Ascending aorta (tissue), 1 donor: ENCODE data around the gene NUFIP1. TPM values are rescaled to one million over a fixed set of nuclear protein-coding genes. Genes with fewer than 3 reads are reported as not detected.

Source experiments
- total RNA-seq: library from RNA; depleted of rRNA; stranded (reverse); fragments of >200 nt; gene quantifications from one replicate; pipeline ENCODE4 v1.1.0, GENCODE V29; 2016

Gene NUFIP1
- total RNA-seq, 1 donor from 2014 or later, result 3.1 TPM

Other genes starting within 250 kb of the NUFIP1 start
- 10.3 TPM for gene GPALPP1, start 67 bp upstream of the NUFIP1 start, total RNA-seq
- gene GTF2F2, start 131.0 kb upstream of the NUFIP1 start, total RNA-seq, result 6.4 TPM
- not detected for gene KCTD4, start 211.6 kb upstream of the NUFIP1 start, total RNA-seq